ENCODE measurements around the gene SHLD2. TPM values are rescaled to one million over a fixed set of nuclear protein-coding genes. Genes with fewer than 3 reads are reported as not detected.

The SHLD2 gene
- total and polyA plus RNA-seq, 10 of the 15 experiments (the other 5 are each of a cell fraction or from before 2014, with no cell fraction given) = 24.5 to 45.3 (median 30.1) TPM

DNA sequence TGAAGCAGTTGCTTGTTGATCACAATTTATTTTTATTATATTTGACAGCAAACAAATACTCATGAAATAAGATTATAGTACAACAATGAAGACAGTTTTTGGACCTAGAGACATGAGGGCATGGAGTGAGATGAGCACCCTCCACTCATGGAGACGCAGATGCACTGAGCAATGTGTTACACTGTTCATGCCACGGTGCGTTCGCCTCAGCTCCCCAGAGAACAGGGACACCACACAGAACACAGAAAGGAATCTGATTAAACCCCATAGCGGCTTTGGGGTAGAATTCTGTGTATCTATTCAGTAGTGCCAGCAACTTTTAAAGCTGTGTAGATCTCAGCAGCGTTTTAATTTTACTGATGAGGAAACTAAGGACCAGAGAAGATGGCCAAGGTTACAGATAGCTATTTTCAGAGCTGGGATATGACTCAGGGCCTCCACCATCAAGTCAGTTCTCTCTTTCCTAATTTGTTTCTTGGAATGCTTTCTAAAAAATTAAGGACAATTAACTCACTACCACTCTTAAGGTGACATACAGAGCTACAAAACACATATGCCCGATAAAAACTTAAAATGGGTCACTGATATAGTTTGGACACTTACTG is 41.3 kb upstream of the SHLD2 start:
- 92% methylated on average over 7 of the region's 7 CpGs for WGBS (ENCODE audit: insufficient coverage, insufficient replicate concordance, low lambda C conversion rate, missing lambda C conversion rate)

More for the DNA sequence above, 41.3 kb upstream of the SHLD2 start:
- FAIRE-seq (no peak), ATAC-seq (no peak), DNase-seq (ENCODE audit: low read depth, low spot score) (no peak)
- Histone ChIP-seq H3K27me3 (replicated peaks in 1 of 2; ENCODE audit: control insufficient read depth in 2 of 2, insufficient read depth in 2 of 2, low read length in 1 of 2) (no peaks in the 10 kb centered on the region), H4K20me1 (ENCODE audit: control insufficient read depth, insufficient read depth) (no peaks in the 10 kb centered on the region), H3K9me3 (replicated peaks; ENCODE audit: control insufficient read depth, insufficient read depth, low read length) (no peaks in the 10 kb centered on the region), H3K36me3 (ENCODE audit: control insufficient read depth in 2 of 2, insufficient read depth in 2 of 2, low read length in 1 of 2) (peaks cover 4 to 23% of the 10 kb centered on the region in 2 experiments), H2AFZ (ENCODE audit: control insufficient read depth, low read depth, low read length) (no peak overlapping the region), H3K4me1 (ENCODE audit: control insufficient read depth, insufficient read depth, low read length) (peaks cover 7% of the 10 kb centered on the region), H3K79me2 (ENCODE audit: control insufficient read depth, insufficient read depth, low read length) (no peaks in the 10 kb centered on the region), H3K4me2 (ENCODE audit: control insufficient read depth, insufficient read depth) (no peak overlapping the region), H3K9ac (ENCODE audit: control insufficient read depth, insufficient read depth, low read length) (no peak overlapping the region), H3K4me3 (no peak overlapping the region), H3K27ac (ENCODE audit: control insufficient read depth, insufficient read depth) (no peak overlapping the region)
- in situ Hi-C loops (cut with MboI) = no loop called here
- CTCF ChIA-PET = no interaction called here
- SMC1A ChIA-PET (ENCODE audit: uncharacterized antibody, unreplicated experiment) = interaction anchor here (1.1 to 2.0 kb wide), 2 partner anchors 15 to 45 kb away, joined by 4 read pairs; no protein-coding TSS in a partner anchor
- POLR2A ChIA-PET = no interaction called here
- TF ChIP-seq BHLHE40 (IDR thresholded peaks at IDR 0.05; ENCODE audit: borderline replicate concordance in 1 of 2, low read depth in 2 of 2, low read length in 1 of 2) (no peak), ZNF217 (IDR thresholded peaks at IDR 0.05) (no peak), HDAC2 (IDR thresholded peaks at IDR 0.05) (no peak), KDM1A (IDR thresholded peaks at IDR 0.05; ENCODE audit: borderline replicate concordance) (no peak), MTA2 (IDR thresholded peaks at IDR 0.05; ENCODE audit: low read depth) (no peak), ZNF24 (IDR thresholded peaks at IDR 0.05) (no peak)
- TF ChIP-seq, protein P1, sequence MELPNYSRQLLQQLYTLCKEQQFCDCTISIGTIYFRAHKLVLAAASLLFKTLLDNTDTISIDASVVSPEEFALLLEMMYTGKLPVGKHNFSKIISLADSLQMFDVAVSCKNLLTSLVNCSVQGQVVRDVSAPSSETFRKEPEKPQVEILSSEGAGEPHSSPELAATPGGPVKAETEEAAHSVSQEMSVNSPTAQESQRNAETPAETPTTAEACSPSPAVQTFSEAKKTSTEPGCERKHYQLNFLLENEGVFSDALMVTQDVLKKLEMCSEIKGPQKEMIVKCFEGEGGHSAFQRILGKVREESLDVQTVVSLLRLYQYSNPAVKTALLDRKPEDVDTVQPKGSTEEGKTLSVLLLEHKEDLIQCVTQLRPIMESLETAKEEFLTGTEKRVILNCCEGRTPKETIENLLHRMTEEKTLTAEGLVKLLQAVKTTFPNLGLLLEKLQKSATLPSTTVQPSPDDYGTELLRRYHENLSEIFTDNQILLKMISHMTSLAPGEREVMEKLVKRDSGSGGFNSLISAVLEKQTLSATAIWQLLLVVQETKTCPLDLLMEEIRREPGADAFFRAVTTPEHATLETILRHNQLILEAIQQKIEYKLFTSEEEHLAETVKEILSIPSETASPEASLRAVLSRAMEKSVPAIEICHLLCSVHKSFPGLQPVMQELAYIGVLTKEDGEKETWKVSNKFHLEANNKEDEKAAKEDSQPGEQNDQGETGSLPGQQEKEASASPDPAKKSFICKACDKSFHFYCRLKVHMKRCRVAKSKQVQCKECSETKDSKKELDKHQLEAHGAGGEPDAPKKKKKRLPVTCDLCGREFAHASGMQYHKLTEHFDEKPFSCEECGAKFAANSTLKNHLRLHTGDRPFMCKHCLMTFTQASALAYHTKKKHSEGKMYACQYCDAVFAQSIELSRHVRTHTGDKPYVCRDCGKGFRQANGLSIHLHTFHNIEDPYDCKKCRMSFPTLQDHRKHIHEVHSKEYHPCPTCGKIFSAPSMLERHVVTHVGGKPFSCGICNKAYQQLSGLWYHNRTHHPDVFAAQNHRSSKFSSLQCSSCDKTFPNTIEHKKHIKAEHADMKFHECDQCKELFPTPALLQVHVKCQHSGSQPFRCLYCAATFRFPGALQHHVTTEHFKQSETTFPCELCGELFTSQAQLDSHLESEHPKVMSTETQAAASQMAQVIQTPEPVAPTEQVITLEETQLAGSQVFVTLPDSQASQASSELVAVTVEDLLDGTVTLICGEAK (IDR thresholded peaks at IDR 0.05; ENCODE audit: borderline replicate concordance) = no peak
- TF ChIP-seq, protein P2, sequence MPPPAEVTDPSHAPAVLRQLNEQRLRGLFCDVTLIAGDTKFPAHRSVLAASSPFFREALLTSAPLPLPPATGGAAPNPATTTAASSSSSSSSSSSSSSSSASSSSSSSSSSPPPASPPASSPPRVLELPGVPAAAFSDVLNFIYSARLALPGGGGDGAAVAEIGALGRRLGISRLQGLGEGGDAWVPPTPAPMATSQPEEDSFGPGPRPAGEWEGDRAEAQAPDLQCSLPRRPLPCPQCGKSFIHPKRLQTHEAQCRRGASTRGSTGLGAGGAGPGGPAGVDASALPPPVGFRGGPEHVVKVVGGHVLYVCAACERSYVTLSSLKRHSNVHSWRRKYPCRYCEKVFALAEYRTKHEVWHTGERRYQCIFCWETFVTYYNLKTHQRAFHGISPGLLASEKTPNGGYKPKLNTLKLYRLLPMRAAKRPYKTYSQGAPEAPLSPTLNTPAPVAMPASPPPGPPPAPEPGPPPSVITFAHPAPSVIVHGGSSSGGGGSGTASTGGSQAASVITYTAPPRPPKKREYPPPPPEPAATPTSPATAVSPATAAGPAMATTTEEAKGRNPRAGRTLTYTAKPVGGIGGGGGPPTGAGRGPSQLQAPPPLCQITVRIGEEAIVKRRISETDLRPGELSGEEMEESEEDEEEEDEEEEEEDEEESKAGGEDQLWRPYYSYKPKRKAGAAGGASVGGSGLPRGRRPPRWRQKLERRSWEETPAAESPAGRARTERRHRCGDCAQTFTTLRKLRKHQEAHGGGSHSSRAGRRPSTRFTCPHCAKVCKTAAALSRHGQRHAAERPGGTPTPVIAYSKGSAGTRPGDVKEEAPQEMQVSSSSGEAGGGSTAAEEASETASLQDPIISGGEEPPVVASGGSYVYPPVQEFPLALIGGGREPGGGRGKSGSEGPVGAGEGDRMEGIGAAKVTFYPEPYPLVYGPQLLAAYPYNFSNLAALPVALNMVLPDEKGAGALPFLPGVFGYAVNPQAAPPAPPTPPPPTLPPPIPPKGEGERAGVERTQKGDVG (CRISPR knock-in tag; IDR thresholded peaks at IDR 0.05) = no peak
- RAD21 ChIA-PET (ENCODE audit: unreplicated experiment) = no interaction called here
- intact Hi-C loops (cut with micrococcal nuclease; ENCODE audit: unreplicated experiment) = no loop called here
- BruUV-seq (replicated peaks) = no TSS peak

Data from GM12878 (cell line).